Measurements from ENCODE around the gene GRIN2C.
A peak's percentile ranks its signal among the peaks of the same experiment; 100 is the strongest.

The GRIN2C gene

DNA sequence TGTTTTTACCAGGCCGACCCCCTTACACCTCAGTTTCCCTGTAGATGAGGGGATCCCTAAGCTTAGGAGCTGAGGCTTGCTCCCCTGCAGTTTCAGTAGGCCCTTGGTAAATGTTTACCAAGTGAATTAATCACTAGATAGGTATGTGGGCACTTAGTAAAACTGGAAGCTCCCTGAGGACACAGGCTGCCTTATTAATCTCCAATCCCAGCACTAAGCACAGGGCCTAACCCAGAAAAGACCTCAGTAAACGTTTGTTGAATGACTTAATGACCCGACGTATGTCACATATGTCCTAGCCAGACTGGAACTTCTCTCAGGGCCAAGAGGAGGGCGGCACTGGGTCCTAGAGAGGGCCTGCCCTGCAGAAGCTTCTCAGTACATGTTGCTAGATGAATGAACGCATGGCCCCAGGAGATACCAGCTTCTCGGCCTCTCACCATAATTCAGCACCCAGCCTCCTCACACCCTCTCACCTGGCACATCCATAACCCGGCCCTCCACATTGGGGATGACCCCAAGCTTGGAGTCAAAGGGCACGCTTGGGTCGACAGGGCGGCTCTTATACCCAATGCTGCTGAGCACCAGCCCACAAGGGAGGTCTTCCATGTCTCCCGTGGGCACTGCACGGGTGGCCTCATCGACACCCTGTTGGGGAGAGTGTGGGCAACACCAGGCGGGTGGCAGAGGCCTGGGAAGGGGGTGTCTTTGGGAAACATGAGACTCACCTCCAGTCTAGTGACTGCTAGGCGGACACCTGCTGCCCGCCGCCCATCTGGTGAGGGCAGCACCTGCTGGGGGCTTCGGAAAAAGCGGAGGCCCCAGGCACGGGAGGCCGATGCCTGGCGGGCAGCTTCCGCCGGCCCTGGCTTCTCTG lies 4.0 kb upstream of the GRIN2C start:
- H3K36me3 ChIP-seq (ENCODE audit: low read depth) = 0 out of 2 replicates have a peak, but pooled peaks cover 3% of the 10 kb centered on the region
- ATAC-seq (ENCODE audit: low read depth) = peak; percentile 10; the same call in 1 of the 3 replicates
- no peaks in the 10 kb centered on the region for H3K4me1 ChIP-seq (ENCODE audit: insufficient read depth, poor library complexity, severe bottlenecking)
- no peaks in the 10 kb centered on the region for H3K9me3 ChIP-seq (ENCODE audit: severe bottlenecking)
- no peak for DNase-seq (ENCODE audit: low spot score)
- TF ChIP-seq, protein P1, sequence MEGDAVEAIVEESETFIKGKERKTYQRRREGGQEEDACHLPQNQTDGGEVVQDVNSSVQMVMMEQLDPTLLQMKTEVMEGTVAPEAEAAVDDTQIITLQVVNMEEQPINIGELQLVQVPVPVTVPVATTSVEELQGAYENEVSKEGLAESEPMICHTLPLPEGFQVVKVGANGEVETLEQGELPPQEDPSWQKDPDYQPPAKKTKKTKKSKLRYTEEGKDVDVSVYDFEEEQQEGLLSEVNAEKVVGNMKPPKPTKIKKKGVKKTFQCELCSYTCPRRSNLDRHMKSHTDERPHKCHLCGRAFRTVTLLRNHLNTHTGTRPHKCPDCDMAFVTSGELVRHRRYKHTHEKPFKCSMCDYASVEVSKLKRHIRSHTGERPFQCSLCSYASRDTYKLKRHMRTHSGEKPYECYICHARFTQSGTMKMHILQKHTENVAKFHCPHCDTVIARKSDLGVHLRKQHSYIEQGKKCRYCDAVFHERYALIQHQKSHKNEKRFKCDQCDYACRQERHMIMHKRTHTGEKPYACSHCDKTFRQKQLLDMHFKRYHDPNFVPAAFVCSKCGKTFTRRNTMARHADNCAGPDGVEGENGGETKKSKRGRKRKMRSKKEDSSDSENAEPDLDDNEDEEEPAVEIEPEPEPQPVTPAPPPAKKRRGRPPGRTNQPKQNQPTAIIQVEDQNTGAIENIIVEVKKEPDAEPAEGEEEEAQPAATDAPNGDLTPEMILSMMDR (IDR thresholded peaks at IDR 0.05; ENCODE audit: poor library complexity, severe bottlenecking) = no peak
- H3K27ac ChIP-seq (ENCODE audit: poor library complexity, severe bottlenecking) = no peak overlapping the region
- no peak overlapping the region for H3K4me3 ChIP-seq (ENCODE audit: severe bottlenecking)
- peaks cover 37% of the 10 kb centered on the region for H3K27me3 ChIP-seq (ENCODE audit: insufficient read depth, poor library complexity, severe bottlenecking)

DNA sequence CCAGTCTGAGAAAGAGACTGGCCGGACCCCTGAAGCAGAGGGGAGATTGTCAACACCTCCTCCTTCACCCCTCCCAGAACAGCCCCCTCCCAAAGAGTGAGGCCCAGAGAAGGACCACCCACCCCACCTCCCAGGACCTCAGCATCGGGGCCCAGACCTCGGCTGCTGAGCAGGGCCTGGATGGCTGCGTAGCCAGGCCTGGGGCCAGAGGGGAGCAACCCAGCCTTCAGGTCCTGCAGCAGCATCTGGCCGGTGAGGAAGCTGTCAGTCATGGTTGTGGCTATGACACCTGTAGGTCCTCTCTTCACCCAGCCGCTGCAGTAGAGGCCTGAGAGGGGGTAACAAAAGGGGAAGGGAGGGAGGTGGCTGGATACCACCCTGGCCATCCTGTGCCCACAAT lies 3.2 kb upstream of the GRIN2C start:
- Histone ChIP-seq H3K9me3 (ENCODE audit: severe bottlenecking) (no peaks in the 10 kb centered on the region), H3K27ac (ENCODE audit: poor library complexity, severe bottlenecking) (no peak overlapping the region), H3K27me3 (ENCODE audit: insufficient read depth, poor library complexity, severe bottlenecking) (peaks cover 39% of the 10 kb centered on the region), H3K4me1 (ENCODE audit: insufficient read depth, poor library complexity, severe bottlenecking) (no peaks in the 10 kb centered on the region), H3K4me3 (ENCODE audit: severe bottlenecking) (no peak overlapping the region), H3K36me3 (ENCODE audit: low read depth) (0 out of 2 replicates have a peak, but pooled peaks cover 3% of the 10 kb centered on the region)
- TF ChIP-seq, protein P1 (IDR thresholded peaks at IDR 0.05; ENCODE audit: poor library complexity, severe bottlenecking) = no peak
- no peak for DNase-seq (ENCODE audit: low spot score)
- ATAC-seq (ENCODE audit: low read depth) = no peak

DNA sequence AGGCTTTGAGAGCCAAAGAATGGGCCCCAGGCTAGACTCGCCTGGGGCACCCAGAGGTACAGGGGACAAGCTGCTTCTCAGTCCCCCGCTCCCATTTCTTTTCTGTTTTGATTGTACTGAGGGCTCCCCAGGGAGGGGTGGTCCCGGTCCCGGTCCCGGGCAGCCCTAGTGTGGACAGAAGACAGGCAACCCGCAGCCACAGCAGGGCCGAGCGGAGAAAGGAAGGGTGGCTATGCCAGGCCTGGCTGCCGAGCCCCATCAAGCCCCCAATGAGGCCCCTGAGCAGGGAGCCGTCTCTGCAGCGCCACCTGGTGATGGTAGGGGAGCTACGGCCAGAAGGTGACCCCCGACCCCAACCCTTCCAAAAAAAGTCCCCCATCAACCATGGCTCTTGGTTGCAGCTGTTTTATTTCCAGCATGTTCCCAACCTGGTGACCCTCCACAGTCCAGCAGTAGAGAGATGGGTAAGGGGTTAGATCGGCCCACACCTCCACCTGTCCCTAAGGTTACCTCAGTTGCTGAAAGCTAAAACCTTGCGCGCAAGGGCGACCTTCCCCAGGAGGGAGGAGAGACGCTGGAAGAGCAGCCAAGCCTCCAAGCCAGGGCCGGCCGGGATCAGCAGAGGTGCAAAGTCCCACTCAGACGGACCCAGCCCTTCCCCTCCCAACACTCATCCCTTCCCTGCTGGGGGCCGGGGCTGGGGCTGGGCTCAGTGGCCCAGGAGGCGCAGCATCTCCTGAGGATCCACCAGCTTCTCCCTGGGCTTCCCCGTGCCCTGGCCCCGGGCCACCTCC lies 2.6 kb upstream of the GRIN2C start:
- ATAC-seq (ENCODE audit: low read depth) (no peak), DNase-seq (ENCODE audit: low spot score) (no peak)
- no peak overlapping the region for H3K4me3 ChIP-seq (ENCODE audit: severe bottlenecking)
- 0 out of 2 replicates have a peak, but pooled peaks cover 3% of the 10 kb centered on the region for H3K36me3 ChIP-seq (ENCODE audit: low read depth)
- TF ChIP-seq, protein P1 (IDR thresholded peaks at IDR 0.05; ENCODE audit: poor library complexity, severe bottlenecking) = peak; percentile 56
- H3K27me3 ChIP-seq (ENCODE audit: insufficient read depth, poor library complexity, severe bottlenecking) = peaks cover 45% of the 10 kb centered on the region
- H3K27ac ChIP-seq (ENCODE audit: poor library complexity, severe bottlenecking) = no peak overlapping the region
- H3K4me1 ChIP-seq (ENCODE audit: insufficient read depth, poor library complexity, severe bottlenecking) = no peaks in the 10 kb centered on the region
- no peaks in the 10 kb centered on the region for H3K9me3 ChIP-seq (ENCODE audit: severe bottlenecking)

DNA sequence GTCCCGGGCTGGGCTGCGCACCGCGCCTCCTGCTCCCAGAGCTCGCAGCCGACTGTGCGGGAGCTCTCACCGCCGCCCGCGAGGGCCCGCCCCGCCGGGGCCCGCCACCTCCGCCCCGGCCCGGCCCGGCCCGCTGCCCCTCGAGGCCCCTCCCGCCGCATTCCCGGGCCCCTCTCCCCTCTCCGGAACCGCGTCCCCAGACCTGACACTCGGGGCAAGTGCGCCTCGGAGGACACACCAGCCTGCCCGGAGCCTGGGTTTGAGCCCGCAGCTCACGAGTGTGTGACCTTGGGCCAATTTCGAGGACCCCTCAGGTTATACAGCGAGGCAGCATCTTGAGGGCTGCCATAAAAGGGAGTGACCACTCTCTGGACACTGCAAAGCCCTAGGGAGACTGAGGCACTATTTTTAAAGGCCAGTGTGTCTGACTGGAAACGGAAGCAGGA lies 2.0 kb upstream of the GRIN2C start:
- TF ChIP-seq, protein P1 (IDR thresholded peaks at IDR 0.05; ENCODE audit: poor library complexity, severe bottlenecking) = no peak
- no peak for DNase-seq (ENCODE audit: low spot score)
- peaks cover 52% of the 10 kb centered on the region for H3K27me3 ChIP-seq (ENCODE audit: insufficient read depth, poor library complexity, severe bottlenecking)
- no peaks in the 10 kb centered on the region for H3K9me3 ChIP-seq (ENCODE audit: severe bottlenecking)
- ATAC-seq (ENCODE audit: low read depth) = no peak
- H3K4me1 ChIP-seq (ENCODE audit: insufficient read depth, poor library complexity, severe bottlenecking) = no peaks in the 10 kb centered on the region
- 0 out of 2 replicates have a peak, but pooled peaks cover 3% of the 10 kb centered on the region for H3K36me3 ChIP-seq (ENCODE audit: low read depth)
- H3K4me3 ChIP-seq (ENCODE audit: severe bottlenecking) = no peak overlapping the region
- H3K27ac ChIP-seq (ENCODE audit: poor library complexity, severe bottlenecking) = no peak overlapping the region
